Fibroblast of the aortic adventitia (primary cell): Measurements from ENCODE around the gene GAGE12G. TPM values are rescaled to one million over a fixed set of nuclear protein-coding genes. Genes with fewer than 3 reads are reported as not detected.
"Not testable (repeated sequence)": the region's sequence is repeated elsewhere in the genome, so short reads cannot be mapped to it uniquely, and the experiment has no call there.

Source experiments
- DNase-seq: peaks from one replicate; pipeline ENCODE4 v3.0.0-alpha.2; 2010; ENCODE audit warnings: low read depth
- H3K4me3 ChIP-seq: 2 replicates; pipeline ENCODE4 v1.5.1; 2011; ENCODE audit warnings: low read depth, mild to moderate bottlenecking, control low read depth, low read length, moderate library complexity
- total RNA-seq: library from RNA; depleted of rRNA; stranded (reverse); fragments of >200 nt; gene quantifications from 2 replicates; pipeline ENCODE4 v1.2.3, GENCODE V29; 2012; ENCODE audit warnings: low replicate concordance
- TF ChIP-seq, protein P1 (sequence below): IDR thresholded peaks from 2 replicates; pipeline ENCODE4 v1.5.1; 2011; ENCODE audit warnings: mild to moderate bottlenecking, low read length, control low read depth, inconsistent platforms; ENCODE audit not compliant: insufficient read depth

Gene GAGE12G
- not detected in 2 replicates for total RNA-seq

GRCh38 chrX:49570100-49570499 lies at the start of gene GAGE12G:
TSS of gene GAGE12G (plus strand) at chrX:49570400. CDS start at chrX:49571555, 1,155 bp downstream.
- not testable (repeated sequence) for H3K4me3 ChIP-seq, DNase-seq

GRCh38 chrX:49531877-49532276 lies 38.3 kb upstream of the GAGE12G start, which contains the start of gene GAGE12C:
TSS of gene GAGE12C (plus strand) at chrX:49532177. CDS start at chrX:49533332, 1,155 bp downstream.
- not testable (repeated sequence) for DNase-seq, H3K4me3 ChIP-seq

DNA sequence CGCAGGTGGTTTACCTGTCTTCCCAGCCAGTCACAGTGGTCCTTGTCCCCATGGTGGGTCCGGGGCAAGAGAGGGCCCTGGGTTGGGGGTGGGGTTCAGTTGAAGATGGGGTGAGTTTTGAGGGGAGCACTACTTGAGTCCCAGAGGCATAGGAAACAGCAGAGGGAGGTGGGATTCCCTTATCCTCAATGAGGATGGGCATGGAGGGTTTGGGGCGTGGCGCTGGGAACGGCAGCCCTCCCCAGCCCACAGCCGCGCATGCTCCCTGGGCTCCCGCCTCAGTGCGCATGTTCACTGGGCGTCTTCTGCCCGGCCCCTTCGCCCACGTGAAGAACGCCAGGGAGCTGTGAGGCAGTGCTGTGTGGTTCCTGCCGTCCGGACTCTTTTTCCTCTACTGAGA lies 28.8 kb upstream of the GAGE12G start, which contains the start of gene GAGE12D:
Gene GAGE12D (plus strand): TSS at position 301 of the 400 bp plus-strand sequence. CDS start 1,155 bp downstream, outside the sequence.
- not testable (repeated sequence) for DNase-seq, H3K4me3 ChIP-seq

DNA sequence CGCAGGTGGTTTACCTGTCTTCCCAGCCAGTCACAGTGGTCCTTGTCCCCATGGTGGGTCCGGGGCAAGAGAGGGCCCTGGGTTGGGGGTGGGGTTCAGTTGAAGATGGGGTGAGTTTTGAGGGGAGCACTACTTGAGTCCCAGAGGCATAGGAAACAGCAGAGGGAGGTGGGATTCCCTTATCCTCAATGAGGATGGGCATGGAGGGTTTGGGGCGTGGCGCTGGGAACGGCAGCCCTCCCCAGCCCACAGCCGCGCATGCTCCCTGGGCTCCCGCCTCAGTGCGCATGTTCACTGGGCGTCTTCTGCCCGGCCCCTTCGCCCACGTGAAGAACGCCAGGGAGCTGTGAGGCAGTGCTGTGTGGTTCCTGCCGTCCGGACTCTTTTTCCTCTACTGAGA lies 19.2 kb upstream of the GAGE12G start, which contains the start of gene GAGE12E:
Gene GAGE12E (plus strand): TSS at position 301 of the 400 bp plus-strand sequence. CDS start 1,155 bp downstream, outside the sequence.
- not testable (repeated sequence) for DNase-seq, H3K4me3 ChIP-seq

- not testable (repeated sequence) for H3K4me3 ChIP-seq, DNase-seq
These were observed 9.7 kb upstream of the GAGE12G start, which contains the start of gene GAGE12F for GRCh38 chrX:49560542-49560941. TSS of gene GAGE12F (plus strand) at chrX:49560842. CDS start at chrX:49561997, 1,155 bp downstream.

GRCh38 chrX:49568728-49569127 lies 1.5 kb upstream of the GAGE12G start:
- not testable (repeated sequence) for H3K4me3 ChIP-seq, DNase-seq

DNA sequence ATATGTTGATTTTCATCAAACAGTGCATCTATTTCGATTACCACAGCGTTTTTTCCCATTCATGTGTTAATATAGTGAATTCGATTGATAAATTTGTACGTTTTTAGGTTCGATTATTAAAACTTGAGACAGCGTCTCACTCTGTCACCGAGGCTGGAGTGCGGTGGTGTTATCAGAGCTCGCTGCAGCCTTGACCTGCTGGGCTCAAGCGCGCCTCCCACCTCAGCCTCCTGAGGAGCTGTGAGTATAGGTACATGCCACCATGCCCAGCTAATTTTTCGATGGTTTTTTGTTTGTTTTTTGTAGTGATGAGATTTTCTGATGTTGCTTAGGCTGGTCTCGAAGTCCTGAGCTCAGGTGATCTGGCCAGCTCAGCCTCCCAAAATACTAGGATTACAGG lies 1.0 kb upstream of the GAGE12G start:
- not testable (repeated sequence) for DNase-seq, H3K4me3 ChIP-seq

- not testable (repeated sequence) for H3K4me3 ChIP-seq, DNase-seq
These were observed 9.4 kb downstream of the GAGE12G start, which contains the start of gene GAGE12H for GRCh38 chrX:49579649-49580048. TSS of gene GAGE12H (plus strand) at chrX:49579949. CDS start at chrX:49581104, 1,155 bp downstream.

DNA sequence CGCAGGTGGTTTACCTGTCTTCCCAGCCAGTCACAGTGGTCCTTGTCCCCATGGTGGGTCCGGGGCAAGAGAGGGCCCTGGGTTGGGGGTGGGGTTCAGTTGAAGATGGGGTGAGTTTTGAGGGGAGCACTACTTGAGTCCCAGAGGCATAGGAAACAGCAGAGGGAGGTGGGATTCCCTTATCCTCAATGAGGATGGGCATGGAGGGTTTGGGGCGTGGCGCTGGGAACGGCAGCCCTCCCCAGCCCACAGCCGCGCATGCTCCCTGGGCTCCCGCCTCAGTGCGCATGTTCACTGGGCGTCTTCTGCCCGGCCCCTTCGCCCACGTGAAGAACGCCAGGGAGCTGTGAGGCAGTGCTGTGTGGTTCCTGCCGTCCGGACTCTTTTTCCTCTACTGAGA lies 19.0 kb downstream of the GAGE12G start, which contains the start of gene GAGE2A:
Gene GAGE2A (plus strand): TSS at position 301 of the 400 bp plus-strand sequence. CDS start 1,155 bp downstream, outside the sequence.
- H3K4me3 ChIP-seq, DNase-seq: not testable (repeated sequence)

- not testable (repeated sequence) for H3K4me3 ChIP-seq
These were observed 19.7 kb downstream of the GAGE12G start for GRCh38 chrX:49589769-49590478.

DNA sequence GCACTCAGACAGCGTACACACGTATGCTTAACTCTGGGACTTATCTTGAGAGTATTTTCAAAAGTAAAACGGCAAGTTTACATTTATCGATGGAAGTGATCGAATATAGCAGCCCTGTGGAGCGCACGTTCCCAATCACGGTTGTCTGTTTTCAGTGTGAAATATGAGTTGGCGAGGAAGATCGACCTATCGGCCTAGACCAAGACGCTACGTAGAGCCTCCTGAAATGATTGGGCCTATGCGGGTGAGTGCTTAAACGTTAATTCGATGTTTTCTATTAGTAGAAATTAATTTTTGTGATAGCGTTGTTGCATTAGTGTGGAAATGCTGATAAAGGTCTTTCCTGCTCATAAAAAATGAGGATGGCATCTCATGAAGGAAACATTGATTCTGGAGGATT lies 20.3 kb downstream of the GAGE12G start:
- not testable (repeated sequence) for H3K4me3 ChIP-seq, DNase-seq

More at GRCh38 chrX:49589769-49590478, 19.7 kb downstream of the GAGE12G start:
- not testable (repeated sequence) for DNase-seq

GRCh38 chrX:49598720-49599119 lies 28.5 kb downstream of the GAGE12G start, which contains the start of gene GAGE1:
TSS of gene GAGE1 (plus strand) at chrX:49599020. CDS start at chrX:49600175, 1,155 bp downstream.
- not testable (repeated sequence) for DNase-seq, H3K4me3 ChIP-seq

GRCh38 chrX:49610718-49611310 lies 40.6 kb downstream of the GAGE12G start:
- TF ChIP-seq, protein P1, sequence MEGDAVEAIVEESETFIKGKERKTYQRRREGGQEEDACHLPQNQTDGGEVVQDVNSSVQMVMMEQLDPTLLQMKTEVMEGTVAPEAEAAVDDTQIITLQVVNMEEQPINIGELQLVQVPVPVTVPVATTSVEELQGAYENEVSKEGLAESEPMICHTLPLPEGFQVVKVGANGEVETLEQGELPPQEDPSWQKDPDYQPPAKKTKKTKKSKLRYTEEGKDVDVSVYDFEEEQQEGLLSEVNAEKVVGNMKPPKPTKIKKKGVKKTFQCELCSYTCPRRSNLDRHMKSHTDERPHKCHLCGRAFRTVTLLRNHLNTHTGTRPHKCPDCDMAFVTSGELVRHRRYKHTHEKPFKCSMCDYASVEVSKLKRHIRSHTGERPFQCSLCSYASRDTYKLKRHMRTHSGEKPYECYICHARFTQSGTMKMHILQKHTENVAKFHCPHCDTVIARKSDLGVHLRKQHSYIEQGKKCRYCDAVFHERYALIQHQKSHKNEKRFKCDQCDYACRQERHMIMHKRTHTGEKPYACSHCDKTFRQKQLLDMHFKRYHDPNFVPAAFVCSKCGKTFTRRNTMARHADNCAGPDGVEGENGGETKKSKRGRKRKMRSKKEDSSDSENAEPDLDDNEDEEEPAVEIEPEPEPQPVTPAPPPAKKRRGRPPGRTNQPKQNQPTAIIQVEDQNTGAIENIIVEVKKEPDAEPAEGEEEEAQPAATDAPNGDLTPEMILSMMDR, result no peak
- no peak for DNase-seq
- no peak overlapping the region for H3K4me3 ChIP-seq
